Cortex of kidney (tissue), 1 donor: ENCODE results near the gene RRBP1.

Source experiments
- DNase-seq: peaks from one replicate; lab custom pipeline; 2025; lab: John Stamatoyannopoulos, UW

The RRBP1 gene

GRCh38 chr20:17682103-17682888 lies at the start of gene RRBP1:
Gene RRBP1 (minus strand): TSS chr20:17682242. CDS start chr20:17660507, 21,735 bp downstream.
- peak; percentile 96 for DNase-seq

GRCh38 chr20:17731233-17731632 lies 49.2 kb upstream of the RRBP1 start:
- no peak for DNase-seq

GRCh38 chr20:17730071-17730470 lies 48.0 kb upstream of the RRBP1 start:
- DNase-seq: no peak

GRCh38 chr20:17728074-17728473 lies 46.0 kb upstream of the RRBP1 start:
- DNase-seq: no peak

- no peak for DNase-seq
These were observed 45.3 kb upstream of the RRBP1 start for GRCh38 chr20:17727351-17727750.

GRCh38 chr20:17726902-17727301 lies 44.9 kb upstream of the RRBP1 start:
- no peak for DNase-seq

GRCh38 chr20:17725094-17725835 lies 43.2 kb upstream of the RRBP1 start:
- no peak for DNase-seq

- no peak for DNase-seq
These were observed 41.3 kb upstream of the RRBP1 start for GRCh38 chr20:17723301-17723691.

- no peak for DNase-seq
These were observed 40.7 kb upstream of the RRBP1 start for GRCh38 chr20:17722493-17723300.

GRCh38 chr20:17721802-17722486 lies 39.9 kb upstream of the RRBP1 start:
- no peak for DNase-seq

GRCh38 chr20:17720755-17721154 lies 38.7 kb upstream of the RRBP1 start:
- DNase-seq: no peak

- no peak for DNase-seq
These were observed 34.3 kb upstream of the RRBP1 start for GRCh38 chr20:17716331-17716730.

GRCh38 chr20:17715075-17715474 lies 33.0 kb upstream of the RRBP1 start:
- DNase-seq: no peak

- DNase-seq: no peak
These were observed 32.6 kb upstream of the RRBP1 start for GRCh38 chr20:17714597-17714996.

- no peak for DNase-seq
These were observed 30.7 kb upstream of the RRBP1 start for GRCh38 chr20:17712708-17713107.

GRCh38 chr20:17712201-17712600 lies 30.2 kb upstream of the RRBP1 start:
- DNase-seq: no peak

- no peak for DNase-seq
These were observed 29.2 kb upstream of the RRBP1 start for GRCh38 chr20:17711267-17711627.

GRCh38 chr20:17710379-17711266 lies 28.6 kb upstream of the RRBP1 start:
- no peak for DNase-seq

GRCh38 chr20:17709361-17710293 lies 27.6 kb upstream of the RRBP1 start:
- DNase-seq: no peak
